GM12801 (cell line): Measurements from ENCODE around the gene TCFL5.

Source experiments
- TF ChIP-seq, protein P1 (sequence below): IDR thresholded peaks from one replicate; pipeline ENCODE4 v1.5.1; 2011; ENCODE audit warnings: control low read depth; ENCODE audit not compliant: insufficient read length; ENCODE audit errors: extremely low read depth

The TCFL5 gene

DNA sequence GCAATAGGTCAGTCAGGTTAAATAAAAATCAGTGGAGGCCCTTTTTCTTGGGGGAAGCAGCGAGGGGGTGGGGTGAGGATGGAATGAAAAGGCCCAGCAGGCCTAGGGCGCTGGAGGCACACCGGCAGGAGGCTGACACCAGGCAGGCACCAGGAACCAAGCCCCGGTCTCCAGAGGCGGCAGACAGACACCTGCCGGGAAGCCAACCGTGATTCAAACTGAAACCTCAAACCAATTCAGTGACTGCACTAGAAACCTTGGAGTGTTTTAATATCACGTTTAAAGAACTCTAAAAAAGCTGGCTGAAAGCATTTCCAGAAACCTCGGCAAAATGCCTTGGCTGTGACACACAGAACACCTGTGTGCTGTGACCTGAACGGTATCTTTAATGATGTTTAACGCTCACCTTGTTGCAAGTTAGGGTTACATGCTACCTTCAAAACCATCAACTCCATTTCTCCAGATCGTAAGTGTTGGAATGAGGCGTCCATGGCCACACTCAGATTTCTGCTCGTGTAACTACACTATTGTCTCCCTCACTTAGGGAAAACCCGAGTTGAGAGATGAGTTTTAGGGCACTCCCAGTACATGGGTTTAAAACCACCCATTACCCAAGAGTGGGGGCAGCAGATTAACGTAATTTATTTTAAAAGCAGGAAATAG lies 37.5 kb upstream of the TCFL5 start:
- TF ChIP-seq, protein P1, sequence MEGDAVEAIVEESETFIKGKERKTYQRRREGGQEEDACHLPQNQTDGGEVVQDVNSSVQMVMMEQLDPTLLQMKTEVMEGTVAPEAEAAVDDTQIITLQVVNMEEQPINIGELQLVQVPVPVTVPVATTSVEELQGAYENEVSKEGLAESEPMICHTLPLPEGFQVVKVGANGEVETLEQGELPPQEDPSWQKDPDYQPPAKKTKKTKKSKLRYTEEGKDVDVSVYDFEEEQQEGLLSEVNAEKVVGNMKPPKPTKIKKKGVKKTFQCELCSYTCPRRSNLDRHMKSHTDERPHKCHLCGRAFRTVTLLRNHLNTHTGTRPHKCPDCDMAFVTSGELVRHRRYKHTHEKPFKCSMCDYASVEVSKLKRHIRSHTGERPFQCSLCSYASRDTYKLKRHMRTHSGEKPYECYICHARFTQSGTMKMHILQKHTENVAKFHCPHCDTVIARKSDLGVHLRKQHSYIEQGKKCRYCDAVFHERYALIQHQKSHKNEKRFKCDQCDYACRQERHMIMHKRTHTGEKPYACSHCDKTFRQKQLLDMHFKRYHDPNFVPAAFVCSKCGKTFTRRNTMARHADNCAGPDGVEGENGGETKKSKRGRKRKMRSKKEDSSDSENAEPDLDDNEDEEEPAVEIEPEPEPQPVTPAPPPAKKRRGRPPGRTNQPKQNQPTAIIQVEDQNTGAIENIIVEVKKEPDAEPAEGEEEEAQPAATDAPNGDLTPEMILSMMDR = no peak

DNA sequence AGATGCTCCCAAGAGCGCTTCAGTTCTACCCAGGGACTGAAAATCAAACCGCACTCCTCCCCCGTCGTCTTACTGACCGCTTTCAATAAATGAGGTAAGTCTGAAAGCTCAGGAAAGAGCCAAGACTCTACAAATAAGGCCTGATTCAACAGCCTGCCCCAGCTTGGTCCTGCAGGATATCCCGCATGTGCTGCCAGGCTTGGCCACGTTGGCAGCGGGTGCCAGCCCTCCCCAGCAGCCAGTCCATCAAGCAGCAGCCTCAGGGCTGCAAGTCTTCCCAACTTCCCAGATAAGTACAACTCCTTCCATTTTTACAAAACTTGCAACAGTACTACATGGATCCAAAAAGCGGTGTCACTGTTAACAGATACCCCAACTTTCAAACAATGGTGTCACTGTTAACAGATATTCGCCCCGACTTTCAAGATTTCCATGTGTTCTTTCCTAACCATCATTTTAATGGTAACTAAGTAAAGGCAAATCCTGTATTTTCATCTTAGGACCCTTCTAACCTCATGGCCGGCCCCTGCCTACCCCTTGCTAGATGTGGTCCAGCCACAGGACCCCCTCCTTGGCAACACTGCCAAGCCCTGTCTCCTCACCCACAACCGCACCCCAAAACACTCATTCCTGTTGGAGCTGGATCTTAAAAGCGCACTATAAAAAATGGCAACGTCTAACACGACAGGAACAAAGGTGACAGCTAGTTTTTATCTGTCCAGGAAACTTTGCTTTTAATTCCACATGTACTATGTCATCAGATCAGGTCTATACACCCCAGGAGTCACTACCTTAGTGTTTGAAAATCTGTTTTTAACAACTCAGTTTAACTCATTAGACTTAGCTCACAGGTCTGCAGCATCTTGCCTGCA lies 36.7 kb upstream of the TCFL5 start:
- TF ChIP-seq, protein P1 = no peak

DNA sequence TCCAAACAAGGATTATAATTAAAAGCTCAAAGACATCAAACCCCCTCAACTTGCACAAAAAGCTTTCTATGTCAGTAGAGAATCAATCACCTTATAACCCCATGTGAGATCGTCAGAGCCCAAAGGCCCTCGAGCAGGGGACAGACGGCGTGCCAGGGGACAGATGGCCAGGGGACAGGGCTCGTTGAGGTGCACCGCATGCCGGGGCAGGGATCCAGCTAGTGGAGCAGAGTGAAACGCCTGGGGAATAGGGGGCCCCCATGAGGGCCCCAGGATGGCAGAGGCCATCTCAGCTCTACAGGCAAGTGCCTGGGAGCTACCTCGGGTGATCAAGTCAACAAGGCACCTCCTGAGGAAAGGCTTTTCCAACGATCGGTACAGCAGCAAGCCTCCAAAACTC lies 36.0 kb upstream of the TCFL5 start:
- TF ChIP-seq, protein P1 = no peak

DNA sequence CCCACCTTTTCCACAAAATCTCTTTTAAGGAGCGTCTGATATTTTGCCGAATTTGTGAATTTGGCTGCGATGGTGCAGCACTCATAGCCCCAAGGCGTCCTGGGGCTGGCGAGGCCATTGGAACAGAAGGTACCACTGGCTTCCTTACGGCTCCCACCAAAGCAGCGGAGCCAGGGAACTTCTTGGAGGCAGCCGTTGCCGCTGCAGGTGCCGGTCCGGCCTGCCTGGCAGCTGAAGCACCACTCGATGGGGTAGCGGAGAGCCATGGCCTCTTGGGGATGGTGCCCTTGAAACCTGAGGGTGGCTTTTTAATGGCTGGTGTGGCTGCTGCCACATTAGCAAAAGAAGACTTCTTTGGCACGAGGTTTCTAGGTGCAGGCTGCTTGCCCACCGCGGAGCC lies 34.9 kb upstream of the TCFL5 start:
- TF ChIP-seq, protein P1 = no peak

DNA sequence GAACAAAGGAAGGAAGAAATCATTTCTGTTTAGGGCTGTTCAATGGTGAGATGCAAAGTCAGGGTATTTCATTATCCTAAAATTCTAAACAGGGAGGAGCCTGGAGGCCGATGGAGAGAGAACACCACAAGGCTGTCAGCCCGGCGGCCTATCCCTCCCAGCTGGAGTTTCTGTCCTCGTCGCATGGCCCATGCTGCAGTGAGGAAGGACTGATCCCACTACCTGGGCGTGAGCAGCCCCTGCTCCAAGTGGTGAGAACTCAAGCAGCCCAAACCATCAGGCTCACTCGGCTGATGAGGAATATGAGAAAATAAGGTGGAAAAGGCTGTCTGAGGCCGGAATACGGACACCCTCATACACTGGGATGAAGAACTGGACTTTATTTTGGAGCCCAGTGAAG lies 33.9 kb upstream of the TCFL5 start:
- TF ChIP-seq, protein P1 = no peak

DNA sequence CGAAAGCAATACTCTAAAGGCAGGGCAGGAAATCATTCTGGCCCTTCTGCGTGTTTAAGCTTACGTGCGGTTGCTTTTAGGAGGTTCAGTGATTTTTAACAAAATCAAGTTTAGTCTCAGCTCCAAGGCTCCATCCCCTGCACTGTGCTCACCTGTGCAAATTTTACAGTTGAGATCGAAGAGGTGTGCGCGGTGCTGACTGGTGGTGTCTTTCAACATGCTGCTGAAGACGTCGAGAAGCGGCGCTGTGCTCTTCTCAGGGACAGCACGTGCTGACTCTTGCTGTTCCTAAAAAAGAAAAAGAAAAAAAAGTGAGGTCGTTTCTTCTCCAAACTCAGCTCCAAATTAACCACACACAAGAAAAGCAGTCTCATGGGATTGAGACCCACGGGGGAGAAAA lies 32.6 kb upstream of the TCFL5 start:
- TF ChIP-seq, protein P1 = no peak

DNA sequence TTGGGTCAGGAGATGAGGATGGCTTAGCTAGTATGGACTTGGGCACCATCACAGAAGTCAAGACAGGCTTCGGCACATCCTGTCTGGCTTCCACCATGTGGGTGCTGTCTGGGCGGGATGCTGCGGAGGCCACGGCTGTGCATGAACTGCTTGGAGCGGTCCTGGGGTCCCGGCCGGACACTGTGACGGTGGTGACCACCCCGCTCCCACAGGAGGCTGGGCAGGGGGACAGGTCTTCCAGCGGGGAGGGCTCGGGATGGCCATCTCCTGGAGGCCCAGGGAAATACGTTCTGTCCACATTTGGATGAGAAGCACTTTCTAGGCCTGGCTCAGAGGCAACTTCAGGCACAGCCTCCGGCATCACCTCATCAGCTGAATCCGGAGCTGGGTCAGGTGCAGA lies 32.1 kb upstream of the TCFL5 start:
- TF ChIP-seq, protein P1 = no peak
